Endodermal cell (in vitro differentiated cells): Measurements from ENCODE around the gene STOML2. TPM values are rescaled to one million over a fixed set of nuclear protein-coding genes. Genes with fewer than 3 reads are reported as not detected.
"Not testable (repeated sequence)": the region's sequence is repeated elsewhere in the genome, so short reads cannot be mapped to it uniquely, and the experiment has no call there.

Experiments
- DNase-seq: peaks from one replicate; pipeline ENCODE4 v3.0.0-alpha.2; 2017
- H3K27ac ChIP-seq: 2 replicates; pipeline ENCODE4 v1.5.1; 2013; ENCODE audit warnings: mild to moderate bottlenecking, low read depth, low read length, moderate library complexity
- H3K27me3 ChIP-seq: 2 replicates; pipeline ENCODE4 v1.6.1; 2013; ENCODE audit warnings: mild to moderate bottlenecking, low read length, moderate library complexity; ENCODE audit not compliant: insufficient read depth, control insufficient read depth, poor library complexity, severe bottlenecking
- H3K36me3 ChIP-seq: 2 replicates; pipeline ENCODE4 v1.7.0; 2013; ENCODE audit warnings: mild to moderate bottlenecking, low read length, moderate library complexity; ENCODE audit not compliant: control insufficient read depth, insufficient read depth
- H3K4me1 ChIP-seq: one replicate; pipeline ENCODE4 v1.7.0; 2013; ENCODE audit warnings: low read length; ENCODE audit not compliant: control insufficient read depth, insufficient read depth
- H3K4me3 ChIP-seq: 2 replicates; pipeline ENCODE4 v1.5.1; 2013; ENCODE audit warnings: mild to moderate bottlenecking, low read length, moderate library complexity
- H3K9ac ChIP-seq: 2 replicates; pipeline ENCODE4 v1.6.1; 2013; ENCODE audit warnings: mild to moderate bottlenecking, low read length, moderate library complexity; ENCODE audit not compliant: poor library complexity, severe bottlenecking; ENCODE audit errors: extremely low read depth
- H3K9me3 ChIP-seq: 2 replicates; pipeline ENCODE4 v1.6.1; 2013; ENCODE audit warnings: mild to moderate bottlenecking, low read length, moderate library complexity; ENCODE audit not compliant: control insufficient read depth
- H3K27ac Mint-ChIP-seq: 2 replicates; pipeline ENCODE4 v1.8.0; 2020; ENCODE audit warnings: mixed read lengths
- H3K27me3 Mint-ChIP-seq: 2 replicates; pipeline ENCODE4 v1.8.0; 2021; ENCODE audit warnings: mild to moderate bottlenecking, mixed read lengths; ENCODE audit not compliant: insufficient read depth
- H3K36me3 Mint-ChIP-seq: 2 replicates; pipeline ENCODE4 v1.8.0; 2020; ENCODE audit warnings: low read depth, mixed read lengths
- H3K4me1 Mint-ChIP-seq: 2 replicates; pipeline ENCODE4 v1.8.0; 2020; ENCODE audit warnings: mixed read lengths
- H3K4me3 Mint-ChIP-seq: 2 replicates; pipeline ENCODE4 v1.8.0; 2020; ENCODE audit warnings: mild to moderate bottlenecking, moderate library complexity, mixed read lengths
- H3K9me3 Mint-ChIP-seq: 2 replicates; pipeline ENCODE4 v1.8.0; 2020; ENCODE audit warnings: mild to moderate bottlenecking, mixed read lengths
- CTCF ChIP-seq: fragments of 200-600 bp; sonication (generic); conservative IDR thresholded peaks from 2 replicates; pipeline ENCODE4 v1.5.0; 2021; ENCODE audit warnings: antibody characterized with exemption, mild to moderate bottlenecking
- WGBS, 2 experiments: methylation state at CpG; one replicate each; pipeline versions ENCODE4 v1.1.5 to v1.1.7; 2013; ENCODE audit warnings: missing lambda C conversion rate in 2 of 2, mixed read lengths in 1 of 2; ENCODE audit not compliant: insufficient coverage in 1 of 2, insufficient read length in 1 of 2; 5-methylcytosine and 5-hydroxymethylcytosine counted together
- long read RNA-seq, 4 experiments: library from polyadenylated mRNA in 2 of 4; library from RNA in 1 of 4; library from capped mRNA in 1 of 4; stranded (forward) in 3 of 4; unstranded in 1 of 4; transcript quantifications; one replicate each; pipeline ENCODE4 v2.0.0, GENCODE V29; 2020 to 2021; ENCODE audit warnings: inconsistent platforms in 1 of 4
- polyA plus RNA-seq, 2 experiments: library from polyadenylated mRNA; stranded (reverse); fragments of 50-300 nt; gene quantifications; one replicate each; pipeline ENCODE4 v1.2.3, GENCODE V29; 2013
- total RNA-seq, 2 donors: library from RNA; stranded (reverse); fragmentation: NEBNext Ultra II Directional in 1 of 2; extraction: Animal tissue kit (Norgen Biotek cat#: 25700) in 1 of 2; gene quantifications; 2 replicates in 1 of 2; 3 replicates in 1 of 2; pipeline ENCODE4 v1.2.1, GENCODE V29; 2021

Gene STOML2
- 100 to 1,000 TPM; 158 to 201 TPM for total RNA-seq
- 126 TPM for polyA plus RNA-seq (2013, experiment 1 of 2)
- 118 TPM for polyA plus RNA-seq (2013, experiment 2 of 2)
- long read RNA-seq, experiment 1, transcript STOML2-201 (10 exons, 1,278 nt) = major isoform, 28 of 62 reads
- long read RNA-seq, experiment 1, partial matches to known transcripts = 23 of 62 reads
- long read RNA-seq, experiment 1, other reads (novel, unspliced or antisense) = 10 of 62 reads
- long read RNA-seq, experiment 2, transcript STOML2-201 (10 exons, 1,278 nt) = major isoform, 226 of 266 reads
- long read RNA-seq, experiment 2, partial matches to known transcripts = 15 of 266 reads
- long read RNA-seq, experiment 2, other reads (novel, unspliced or antisense) = 22 of 266 reads
- long read RNA-seq, experiment 3, transcript STOML2-201 (10 exons, 1,278 nt) = major isoform, 707 of 775 reads
- long read RNA-seq, experiment 3, transcript STOML2-205 (9 exons, 1,293 nt) = minor isoform, 10 of 775 reads
- long read RNA-seq, experiment 3, partial matches to known transcripts = 25 of 775 reads
- long read RNA-seq, experiment 3, other reads (novel, unspliced or antisense) = 33 of 775 reads
- long read RNA-seq, experiment 4, transcript STOML2-205 (9 exons, 1,293 nt) = minor isoform, 21 of 709 reads
- long read RNA-seq, experiment 4, transcript STOML2-201 (10 exons, 1,278 nt) = major isoform, 613 of 709 reads
- long read RNA-seq, experiment 4, partial matches to known transcripts = 40 of 709 reads
- long read RNA-seq, experiment 4, other reads (novel, unspliced or antisense) = 35 of 709 reads

GRCh38 chr9:35102769-35103659 lies at the start of gene STOML2:
Gene STOML2, minus strand, starts transcription at chr9:35103131. Its CDS starts 37 bp downstream, at chr9:35103094.
- H3K9ac ChIP-seq = peak within 1 kb of the TSS; percentile 94
- peak within 1 kb of the TSS; percentile 97 for H3K4me3 Mint-ChIP-seq
- H3K9me3 Mint-ChIP-seq = no peaks in the 10 kb centered on the region

GRCh38 chr9:35147941-35148563 lies 45.1 kb upstream of the STOML2 start:
- 83 to 91% methylated on average over 2 to 4 of the region's 5 CpGs for WGBS, 2 experiments
- H3K4me1 ChIP-seq, H3K27ac ChIP-seq, H3K4me1 Mint-ChIP-seq, H3K4me3 ChIP-seq, H3K27me3 Mint-ChIP-seq, H3K36me3 ChIP-seq, H3K36me3 Mint-ChIP-seq, H3K4me3 Mint-ChIP-seq, H3K27ac Mint-ChIP-seq, H3K27me3 ChIP-seq, DNase-seq, H3K9ac ChIP-seq: not testable (repeated sequence)
- peaks cover 53% of the 10 kb centered on the region for H3K9me3 ChIP-seq
- peaks cover 58% of the 10 kb centered on the region for H3K9me3 Mint-ChIP-seq

More at GRCh38 chr9:35102769-35103659, at the start of gene STOML2:
- H3K9me3 ChIP-seq = no peaks in the 10 kb centered on the region
- H3K27ac ChIP-seq = peak within 1 kb of the TSS; percentile 87
- no peaks in the 10 kb centered on the region for H3K27me3 ChIP-seq
- no peaks in the 10 kb centered on the region for H3K27me3 Mint-ChIP-seq
- H3K36me3 ChIP-seq = peaks cover 60% of the 10 kb centered on the region
- H3K4me3 ChIP-seq = peak within 1 kb of the TSS; percentile 90
- WGBS, 2 experiments = 0 to 1% methylated on average over 39 to 57 of the region's 57 CpGs
- DNase-seq = peak; percentile 97
- no peak for TF ChIP-seq CTCF
- peaks cover 49% of the 10 kb centered on the region for H3K36me3 Mint-ChIP-seq
- H3K27ac Mint-ChIP-seq = peak within 1 kb of the TSS; percentile 99
- peaks cover 13% of the 10 kb centered on the region for H3K4me1 Mint-ChIP-seq
- H3K4me1 ChIP-seq = peaks cover 6% of the 10 kb centered on the region

GRCh38 chr9:35142037-35142436 lies 39.1 kb upstream of the STOML2 start:
- Histone ChIP-seq H3K27me3 (no peaks in the 10 kb centered on the region), H3K36me3 (no peaks in the 10 kb centered on the region), H3K9me3 (peaks cover 41% of the 10 kb centered on the region), H3K4me3 (no peak overlapping the region), H3K9ac (no peak overlapping the region), H3K27ac (no peak overlapping the region), H3K4me1 (no peaks in the 10 kb centered on the region)
- Mint-ChIP-seq H3K4me3 (no peak overlapping the region), H3K4me1 (no peaks in the 10 kb centered on the region), H3K9me3 (peaks cover 54% of the 10 kb centered on the region), H3K27ac (no peak overlapping the region), H3K36me3 (no peaks in the 10 kb centered on the region), H3K27me3 (no peaks in the 10 kb centered on the region)
- 91 to 94% methylated on average over 5 of the region's 5 CpGs for WGBS, 2 experiments
- TF ChIP-seq CTCF = no peak
- no peak for DNase-seq
